Lung microvascular endothelial cell (primary cell): Measurements from ENCODE around the gene NFYC. TPM values are rescaled to one million over a fixed set of nuclear protein-coding genes. Genes with fewer than 3 reads are reported as not detected.
A peak's percentile ranks its signal among the peaks of the same experiment; 100 is the strongest.

ENCODE experiments used
- DNase-seq, 2 donors: peaks; one replicate each; pipeline versions ENCODE4 v3.0.0 to v3.0.0-alpha.2; 2010; ENCODE audit warnings: low read depth in 2 of 2
- total RNA-seq: library from RNA; depleted of rRNA; stranded (reverse); fragments of >200 nt; gene quantifications from 2 replicates; pipeline ENCODE4 v1.2.1, GENCODE V29; 2014

Gene NFYC
- total RNA-seq, 1 donor from 2014 or later = 14.5 TPM

- DNase-seq = no peak
Measured at GRCh38 chr1:40781608-40781971, 90.1 kb downstream of the NFYC start.

- no peak for DNase-seq
Measured at GRCh38 chr1:40782371-40782956, 91.0 kb downstream of the NFYC start.

- peak in 1 of 2 donors; percentile 27 for DNase-seq
Measured at GRCh38 chr1:40783001-40783905, 91.7 kb downstream of the NFYC start, which contains the start of gene KCNQ4. Gene KCNQ4, plus strand, starts transcription at chr1:40783787. Its CDS starts 307 bp downstream, at chr1:40784094.

- peak in 1 of 2 donors; percentile 19 for DNase-seq
Measured at GRCh38 chr1:40784141-40784770, 92.8 kb downstream of the NFYC start.

- DNase-seq = no peak
Measured at GRCh38 chr1:40784771-40785151, 93.3 kb downstream of the NFYC start.

- no peak for DNase-seq
Measured at GRCh38 chr1:40785446-40785845, 93.9 kb downstream of the NFYC start.

GRCh38 chr1:40786171-40786994 lies 94.9 kb downstream of the NFYC start:
- no peak for DNase-seq

- no peak for DNase-seq
Measured at GRCh38 chr1:40786995-40787705, 95.6 kb downstream of the NFYC start.

- DNase-seq = no peak
Measured at GRCh38 chr1:40787737-40788560, 96.4 kb downstream of the NFYC start.

- DNase-seq = no peak
Measured at GRCh38 chr1:40788561-40789341, 97.2 kb downstream of the NFYC start.

- DNase-seq = no peak
Measured at GRCh38 chr1:40789342-40789598, 97.8 kb downstream of the NFYC start.

GRCh38 chr1:40789661-40790430 lies 98.3 kb downstream of the NFYC start:
- DNase-seq = no peak

- DNase-seq = no peak
Measured at GRCh38 chr1:40792036-40792435, 100.5 kb downstream of the NFYC start.

GRCh38 chr1:40793617-40794016 lies 102.1 kb downstream of the NFYC start:
- no peak for DNase-seq

GRCh38 chr1:40794048-40794447 lies 102.5 kb downstream of the NFYC start:
- no peak for DNase-seq

- no peak for DNase-seq
Measured at GRCh38 chr1:40794974-40795715, 103.6 kb downstream of the NFYC start.

- DNase-seq = no peak
Measured at GRCh38 chr1:40795811-40796586, 104.5 kb downstream of the NFYC start.
